ENCODE results near the gene ADH4.
A peak's percentile ranks its signal among the peaks of the same experiment; 100 is the strongest.
"Not testable (repeated sequence)": the region's sequence is repeated elsewhere in the genome, so short reads cannot be mapped to it uniquely, and the experiment has no call there.

ADH4 gene

DNA sequence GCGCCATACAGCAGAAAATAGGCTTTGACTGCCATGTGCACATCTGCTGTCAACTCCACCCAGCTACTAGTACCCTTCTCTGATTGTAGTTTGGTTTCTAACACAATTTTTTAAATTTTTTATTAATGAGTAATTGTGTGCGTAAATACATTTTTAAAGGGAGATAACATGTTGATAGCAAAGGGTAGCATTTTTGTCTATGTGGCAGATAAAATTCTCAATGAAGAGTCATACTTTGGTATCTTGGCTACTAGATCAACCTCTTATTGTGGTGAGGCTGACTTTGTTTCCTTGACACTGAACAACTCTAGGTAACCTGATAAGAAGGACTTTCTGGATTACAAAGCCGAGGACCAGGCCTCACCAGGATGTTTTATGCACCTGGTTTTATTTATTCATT lies 9.5 kb downstream of the ADH4 start:
- no peak for DNase-seq (ENCODE audit: low read depth in 2 of 2)

DNA sequence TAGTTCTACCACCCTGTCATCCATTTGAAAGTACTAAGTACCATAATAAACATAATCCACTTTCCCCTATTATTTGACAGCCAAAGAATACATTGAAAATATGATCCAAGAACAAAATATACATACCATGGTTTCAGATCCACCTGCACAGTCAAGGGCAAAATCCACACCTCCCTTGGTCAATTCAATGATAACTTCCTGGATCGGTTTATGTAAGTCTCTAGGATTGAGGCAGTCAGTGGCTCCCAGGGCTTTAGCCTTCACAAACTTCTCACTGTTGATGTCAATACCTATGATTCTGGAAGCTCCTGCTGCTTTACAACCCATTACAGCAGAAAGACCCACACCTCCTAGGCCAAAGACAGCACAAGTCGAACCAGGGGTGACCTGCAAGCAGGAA lies 12.7 kb downstream of the ADH4 start:
- DNase-seq (ENCODE audit: low read depth in 2 of 2), result no peak

DNA sequence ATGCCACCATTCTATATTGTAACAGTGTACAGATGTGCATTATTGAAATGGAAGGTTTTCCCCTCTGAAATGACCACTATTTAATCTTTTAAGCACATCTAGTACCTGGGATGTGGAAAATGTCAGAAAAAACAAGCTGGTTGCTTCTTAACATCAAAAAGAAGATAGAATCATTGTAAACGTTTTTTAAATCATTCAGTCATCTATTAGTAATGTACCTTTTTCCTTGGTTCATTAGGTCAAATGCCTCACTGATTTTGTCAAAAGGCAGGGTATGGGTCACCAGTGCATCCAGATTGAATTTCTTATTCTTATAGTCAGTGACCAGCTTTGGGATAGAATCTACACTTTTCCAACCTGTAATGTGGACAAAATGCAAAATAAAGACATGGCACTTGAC lies 17.7 kb downstream of the ADH4 start:
- no peak for DNase-seq (ENCODE audit: low read depth in 2 of 2)

DNA sequence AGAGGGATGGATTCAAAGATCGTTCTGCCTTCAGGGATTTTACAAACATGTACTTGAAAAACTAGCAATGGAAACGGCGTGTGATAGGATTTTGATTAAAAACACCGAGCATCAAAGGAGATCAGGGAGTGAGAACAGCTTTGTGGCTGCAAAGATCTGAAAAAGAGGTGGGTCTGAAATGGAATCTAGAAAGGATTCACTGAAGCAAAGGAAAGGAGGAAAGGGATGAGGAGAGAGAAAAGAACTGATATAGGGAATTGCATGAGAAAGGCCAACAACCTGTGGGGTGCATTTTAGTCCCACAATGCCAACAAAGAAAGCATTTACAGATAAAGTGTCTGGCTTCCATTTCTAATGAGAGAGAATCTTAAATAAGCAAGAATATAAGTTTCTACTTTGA lies 23.1 kb downstream of the ADH4 start:
- no peak for DNase-seq (ENCODE audit: low read depth in 2 of 2)

DNA sequence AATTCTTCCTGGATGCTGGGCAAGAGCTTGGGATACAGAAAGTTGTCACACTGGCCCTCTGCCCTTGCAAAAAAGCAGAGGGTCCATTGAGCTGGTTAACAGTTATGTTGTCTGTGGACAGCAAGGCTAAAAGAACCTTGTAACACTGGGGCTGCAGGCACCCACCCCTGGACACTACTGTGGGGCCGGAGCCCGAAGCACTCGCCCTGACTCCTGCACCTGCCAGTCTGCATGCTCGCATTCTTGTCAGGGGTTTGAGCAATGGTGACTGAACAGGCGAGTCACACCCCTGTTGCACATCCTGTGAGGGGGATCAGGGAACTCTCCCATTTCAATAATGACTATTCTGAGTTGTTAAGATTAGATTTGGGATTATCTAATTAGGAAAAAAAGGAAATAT lies 23.6 kb downstream of the ADH4 start:
- no peak for DNase-seq (ENCODE audit: low read depth in 2 of 2)

DNA sequence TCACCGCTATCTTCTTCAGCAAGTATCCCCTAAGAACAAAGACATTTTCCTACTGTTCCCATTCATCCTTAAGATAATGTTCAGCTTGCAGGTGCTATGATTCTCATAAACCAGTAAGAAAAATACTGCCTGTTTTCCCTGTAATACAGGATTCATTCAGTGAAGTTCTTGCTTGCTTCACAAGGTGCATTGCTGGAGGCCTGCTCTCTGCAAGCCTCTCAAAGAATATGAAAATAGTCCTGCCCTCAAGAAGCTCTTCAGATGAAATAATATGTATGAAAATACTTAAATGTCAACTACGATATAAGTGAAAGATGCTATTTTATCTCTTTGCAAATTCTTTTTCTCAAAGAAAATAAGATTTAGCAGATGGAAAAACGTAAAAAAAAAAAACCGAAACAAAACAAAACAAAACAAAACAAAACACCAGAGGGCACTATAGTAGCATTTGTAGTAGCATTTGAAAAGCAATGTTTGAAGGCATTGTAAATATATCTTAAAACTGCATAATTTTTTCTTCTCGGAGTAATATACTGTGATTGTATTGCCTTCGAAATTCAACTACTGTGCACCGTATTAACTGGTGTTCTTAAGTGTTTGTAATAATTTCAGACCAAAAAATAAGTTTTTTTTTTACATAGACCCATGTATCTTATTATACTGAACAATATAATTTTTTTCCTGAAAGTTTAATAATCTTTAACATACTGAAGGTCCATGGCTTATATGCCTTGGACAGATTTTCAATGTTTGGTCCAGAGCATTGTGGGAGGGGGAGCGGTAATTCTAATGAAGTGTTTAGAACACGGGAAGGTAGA lies 26.0 kb downstream of the ADH4 start:
- no peak for DNase-seq (ENCODE audit: low read depth in 2 of 2)

DNA sequence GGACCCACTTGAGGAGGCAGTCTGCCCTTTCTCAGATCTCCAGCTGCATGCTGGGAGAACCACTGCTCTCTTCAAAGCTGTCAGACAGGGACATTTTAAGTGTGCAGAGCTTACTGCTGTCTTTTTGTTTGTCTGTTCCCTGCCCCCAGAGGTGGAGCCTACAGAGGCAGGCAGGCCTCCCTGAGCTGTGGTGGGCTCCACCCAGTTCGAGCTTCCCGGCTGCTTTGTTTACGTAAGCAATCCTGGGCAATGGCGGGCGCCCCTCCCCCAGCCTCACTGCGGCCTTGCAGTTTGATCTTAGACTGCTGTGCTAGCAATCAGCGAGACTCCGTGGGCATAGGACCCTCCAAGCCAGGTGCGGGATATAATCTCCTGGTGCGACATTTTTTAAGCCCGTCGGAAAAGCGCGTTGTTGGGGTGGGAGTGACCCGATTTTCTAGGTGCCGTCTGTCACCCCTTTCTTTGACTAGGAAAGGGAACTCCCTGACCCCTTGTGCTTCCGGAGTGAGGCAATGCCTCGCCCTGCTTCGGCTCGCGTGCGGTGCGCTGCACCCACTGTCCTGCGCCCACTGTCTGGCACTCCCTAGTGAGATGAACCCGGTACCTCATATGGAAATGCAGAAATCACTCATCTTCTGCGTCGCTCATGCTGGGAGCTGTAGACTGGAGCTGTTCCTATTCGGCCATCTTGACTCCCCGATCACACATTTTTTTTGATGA lies 26.8 kb downstream of the ADH4 start:
- DNase-seq (ENCODE audit: low read depth in 2 of 2), result not testable (repeated sequence)

DNA sequence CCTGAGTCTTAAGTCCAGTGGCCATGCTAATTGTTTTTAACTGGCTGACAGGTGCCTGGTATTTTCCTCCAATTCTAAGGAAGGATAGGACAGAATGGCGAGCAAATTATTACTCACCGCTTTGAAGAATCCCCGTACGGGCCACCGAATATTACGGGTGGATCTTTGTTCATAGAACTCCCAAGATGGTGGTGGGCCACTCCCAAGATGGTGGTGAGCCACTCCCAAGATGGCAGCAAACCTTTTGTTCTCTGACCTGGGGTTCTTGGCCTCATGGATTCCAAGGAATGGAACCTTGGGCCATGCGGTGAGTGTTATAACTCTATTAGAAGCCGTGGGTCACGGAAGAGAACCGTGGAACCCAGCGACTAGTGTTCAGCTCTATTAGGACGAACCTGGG lies 34.8 kb downstream of the ADH4 start:
- DNase-seq (ENCODE audit: low read depth in 2 of 2), result not testable (repeated sequence)

DNA sequence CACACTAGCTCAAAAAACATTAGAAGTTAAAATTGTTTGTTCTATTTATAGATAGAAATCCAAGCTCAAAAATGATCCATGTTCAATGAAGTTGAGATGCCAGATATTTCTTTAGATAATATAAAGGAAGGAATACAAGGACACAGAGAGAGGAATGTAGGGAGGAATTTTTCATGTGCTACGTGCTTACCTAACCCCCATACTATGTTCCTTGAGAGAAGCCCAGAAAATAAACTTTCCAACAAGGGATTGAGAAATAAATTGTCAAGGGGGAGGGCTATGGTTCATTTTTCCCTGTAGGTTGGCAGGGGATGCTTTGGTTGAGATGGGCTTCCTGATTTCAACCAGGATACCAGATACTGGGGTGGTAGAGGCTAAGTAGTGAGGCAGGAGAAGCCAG lies 39.9 kb downstream of the ADH4 start:
- DNase-seq (ENCODE audit: low read depth in 2 of 2), result no peak

DNA sequence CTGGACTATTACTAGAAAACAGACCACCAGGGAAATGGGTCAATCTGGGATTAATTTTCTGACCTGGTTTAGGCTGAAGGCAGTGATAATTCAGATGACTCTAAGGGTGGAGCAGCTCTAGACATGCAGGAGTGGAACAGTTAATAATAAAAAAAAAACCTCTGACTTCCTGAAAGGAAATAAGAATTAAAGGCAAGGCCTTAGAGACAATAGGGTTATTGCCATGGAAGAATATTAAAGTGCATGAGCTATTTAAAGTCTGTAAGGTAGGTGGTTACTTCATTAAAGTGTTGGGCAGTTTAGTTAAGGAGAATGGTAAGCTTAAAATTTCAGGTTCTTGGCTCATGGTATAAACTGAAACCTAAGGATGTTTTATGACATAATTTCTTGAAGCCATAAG lies 40.9 kb downstream of the ADH4 start:
- DNase-seq (ENCODE audit: low read depth in 2 of 2), result no peak

DNA sequence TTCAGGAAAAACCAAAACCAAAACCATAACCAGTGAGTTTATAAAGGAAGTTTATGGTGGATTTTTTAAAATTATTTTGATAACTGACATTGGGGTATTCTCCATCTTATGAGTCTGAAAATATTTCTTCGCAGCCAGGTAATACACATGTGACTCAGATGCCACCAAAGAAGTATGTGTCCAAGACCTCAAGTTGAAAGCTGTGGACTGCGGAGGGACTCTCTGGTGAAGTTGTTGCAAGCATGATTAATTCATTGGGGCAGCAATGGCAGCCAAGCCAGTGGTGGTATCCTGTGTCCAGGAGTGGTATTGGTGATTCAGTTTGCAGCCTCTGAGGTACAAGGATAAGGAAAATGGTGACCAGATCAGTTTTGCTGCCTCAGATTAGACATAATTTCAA lies 41.5 kb downstream of the ADH4 start:
- DNase-seq (ENCODE audit: low read depth in 2 of 2), result no peak

DNA sequence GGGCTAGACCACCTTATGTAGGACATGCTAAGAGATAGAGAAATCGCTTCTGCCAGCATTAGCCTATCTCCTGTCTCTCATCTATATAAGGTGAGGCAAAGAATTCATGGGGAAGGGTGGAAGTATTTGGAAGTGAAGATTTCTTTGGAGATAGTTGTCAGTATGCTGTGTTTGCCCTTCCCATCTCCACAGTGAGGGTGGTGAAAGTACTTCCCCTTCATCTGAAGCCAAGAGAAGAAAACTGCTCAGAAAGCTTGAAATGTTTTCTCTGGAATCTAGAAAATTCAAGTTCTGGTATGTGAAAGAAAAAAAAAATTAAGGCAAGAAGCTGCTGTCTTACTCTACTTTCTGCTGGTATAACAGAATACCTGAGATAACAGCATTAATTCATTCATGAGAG lies 43.2 kb downstream of the ADH4 start:
- DNase-seq (ENCODE audit: low read depth in 2 of 2), result no peak

DNA sequence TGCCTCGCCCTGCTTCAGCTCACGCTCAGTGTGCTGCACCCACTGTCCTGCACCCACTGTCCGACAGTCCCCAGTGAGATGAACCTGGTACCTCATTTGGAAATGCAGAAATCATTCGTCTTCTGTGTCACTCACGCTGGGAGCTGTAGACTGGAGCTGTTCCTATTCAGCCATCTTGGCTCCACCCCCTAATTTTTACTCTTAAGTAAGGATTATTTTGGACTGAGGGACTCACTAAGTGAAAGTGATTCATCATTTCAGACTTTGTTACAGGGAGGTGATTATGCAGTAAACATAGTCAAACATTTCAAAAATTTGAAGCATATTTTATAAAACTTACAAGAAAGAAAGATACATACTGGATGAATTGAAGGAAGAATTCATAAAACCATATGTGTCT lies 44.3 kb downstream of the ADH4 start:
- not testable (repeated sequence) for DNase-seq (ENCODE audit: low read depth in 2 of 2)

DNA sequence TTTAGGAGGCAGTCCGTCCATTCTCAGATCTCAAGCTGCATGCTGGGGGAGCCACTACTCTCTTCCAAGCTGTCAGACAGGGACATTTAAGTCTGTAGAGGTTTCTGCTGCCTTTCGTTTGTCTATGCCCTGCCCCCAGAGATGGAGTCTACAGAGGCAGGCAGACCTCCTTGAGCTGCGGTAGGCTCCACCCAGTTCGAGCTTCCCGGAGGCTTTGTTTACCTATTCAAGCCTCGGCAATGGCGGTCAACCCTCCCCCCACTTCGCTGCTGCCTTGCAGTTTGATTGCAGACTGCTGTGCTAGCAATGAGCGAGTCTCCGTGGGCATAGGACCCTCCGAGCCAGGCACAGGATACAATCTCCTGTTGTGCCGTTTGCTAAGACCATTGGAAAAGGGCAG lies 44.8 kb downstream of the ADH4 start:
- DNase-seq (ENCODE audit: low read depth in 2 of 2), result no peak

DNA sequence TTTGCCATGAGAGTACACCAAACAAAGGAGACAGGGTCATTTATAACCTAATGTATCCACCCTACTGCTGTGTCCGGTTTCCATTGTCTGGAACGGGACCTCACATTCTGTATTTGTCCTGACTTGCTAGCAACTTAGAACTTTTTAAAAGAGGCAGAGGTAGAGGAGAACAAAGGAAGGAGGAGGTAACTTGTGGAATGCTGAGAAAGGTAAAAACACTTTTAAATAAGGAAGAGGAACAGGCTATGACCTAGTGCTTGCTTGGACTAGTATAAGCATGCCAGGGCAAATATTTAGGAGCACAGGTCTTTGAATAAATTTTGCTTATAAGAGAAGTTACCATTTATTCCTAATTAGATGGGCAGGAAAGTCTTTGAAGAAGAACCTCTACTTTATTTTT lies 52.3 kb downstream of the ADH4 start:
- DNase-seq (ENCODE audit: low read depth in 2 of 2), result not testable (repeated sequence)

DNA sequence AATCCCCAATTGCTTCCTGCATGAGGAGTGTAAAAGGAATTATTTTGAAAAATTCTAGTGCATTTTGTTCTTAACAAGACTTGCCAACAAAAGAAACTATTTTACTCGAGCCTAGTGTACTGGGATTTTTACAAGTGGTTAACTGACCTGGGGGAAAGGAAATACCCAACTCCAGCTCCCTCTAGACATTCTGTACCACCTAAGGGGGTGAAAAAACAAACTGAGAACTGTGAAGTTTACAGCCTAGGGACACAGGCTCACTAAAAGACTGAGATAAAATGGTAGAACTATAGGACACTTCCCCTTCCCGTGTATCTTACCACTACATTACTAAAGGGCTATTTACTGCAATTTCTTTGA lies 52.9 kb downstream of the ADH4 start:
- DNase-seq (ENCODE audit: low read depth in 2 of 2), result no peak

DNA sequence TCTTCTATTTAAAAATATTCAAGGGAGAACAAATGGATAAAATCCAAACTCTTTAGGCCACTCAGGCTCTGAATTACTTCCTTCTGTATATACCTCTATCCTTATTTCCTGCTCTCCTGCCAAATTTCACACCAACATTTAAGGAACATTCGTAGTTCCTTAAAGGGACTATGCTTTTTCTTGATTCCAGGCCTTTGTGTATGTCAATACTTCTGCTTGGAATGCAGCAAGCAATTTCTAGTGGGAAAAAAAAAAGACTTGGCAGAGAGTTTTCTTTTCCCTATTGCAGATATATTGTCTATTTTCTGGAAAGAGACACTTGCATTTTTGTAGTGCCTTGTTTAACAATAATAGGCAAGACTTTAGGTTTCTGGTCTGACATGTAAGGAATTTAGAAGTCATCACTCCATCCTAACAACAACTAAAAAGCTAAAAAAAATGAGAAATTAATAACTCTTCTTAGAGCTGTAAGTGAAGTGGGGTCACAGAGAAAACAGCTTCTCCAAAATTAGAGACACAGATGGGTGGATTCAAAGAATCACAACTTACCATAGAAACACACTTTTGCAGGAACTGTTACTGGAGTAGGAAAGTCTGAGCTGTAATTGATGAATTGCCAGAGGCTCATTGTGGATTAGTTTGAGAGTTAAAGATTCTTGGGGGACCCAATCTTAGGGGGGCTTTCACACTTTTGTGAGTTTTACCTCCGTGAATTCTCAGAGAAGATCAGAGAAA lies 53.4 kb downstream of the ADH4 start:
- no peak for DNase-seq (ENCODE audit: low read depth in 2 of 2)

DNA sequence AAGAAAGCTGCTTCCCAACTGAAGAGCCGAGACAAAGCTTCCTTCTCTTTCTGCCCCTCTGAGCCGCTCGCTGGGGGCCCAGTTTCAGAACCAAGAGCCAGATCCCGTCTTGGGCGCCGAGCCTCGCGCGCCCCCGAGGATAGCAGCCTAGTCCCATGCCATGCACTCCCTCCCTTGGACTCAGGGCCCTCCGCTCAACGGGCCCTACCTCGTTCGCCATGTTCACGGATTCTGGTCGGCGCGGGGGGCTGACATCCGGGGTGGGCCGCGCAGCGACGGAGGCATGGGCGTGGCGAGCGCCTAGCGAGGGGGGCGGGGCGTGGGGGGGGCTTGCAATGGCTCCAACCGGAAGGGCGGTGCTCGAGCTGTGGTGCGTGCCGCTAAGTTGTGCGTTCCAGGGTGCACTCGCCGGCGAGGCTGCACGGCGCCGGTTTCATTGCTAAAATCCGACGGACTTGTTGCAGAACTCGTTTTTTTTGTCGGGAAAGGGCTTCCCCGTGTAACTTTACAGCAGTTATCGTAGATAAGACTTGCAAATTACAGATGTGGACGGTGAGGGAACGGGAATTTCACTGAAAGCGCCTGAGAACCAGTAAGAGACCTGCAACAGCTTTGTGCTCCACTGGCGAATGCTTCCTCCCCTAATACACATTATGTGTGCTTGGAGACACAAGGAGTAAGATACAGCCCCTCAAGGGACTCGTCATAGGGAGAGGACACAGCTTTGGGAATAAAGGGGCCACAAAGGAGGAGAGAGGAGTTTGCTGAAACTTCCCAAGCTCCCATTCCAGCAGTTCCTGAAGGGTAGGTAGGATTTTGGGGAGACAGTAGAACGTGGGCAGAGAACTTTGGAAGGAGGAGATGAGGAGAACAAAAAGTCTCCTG lies 55.4 kb downstream of the ADH4 start, which contains the start of gene ADH5:
Gene ADH5, minus strand, starts transcription at position 308 of the 885 bp plus-strand sequence. Its CDS starts 88 bp downstream, at position 220.
- DNase-seq (ENCODE audit: low read depth in 2 of 2), result peak; percentile 87 to 88

DNA sequence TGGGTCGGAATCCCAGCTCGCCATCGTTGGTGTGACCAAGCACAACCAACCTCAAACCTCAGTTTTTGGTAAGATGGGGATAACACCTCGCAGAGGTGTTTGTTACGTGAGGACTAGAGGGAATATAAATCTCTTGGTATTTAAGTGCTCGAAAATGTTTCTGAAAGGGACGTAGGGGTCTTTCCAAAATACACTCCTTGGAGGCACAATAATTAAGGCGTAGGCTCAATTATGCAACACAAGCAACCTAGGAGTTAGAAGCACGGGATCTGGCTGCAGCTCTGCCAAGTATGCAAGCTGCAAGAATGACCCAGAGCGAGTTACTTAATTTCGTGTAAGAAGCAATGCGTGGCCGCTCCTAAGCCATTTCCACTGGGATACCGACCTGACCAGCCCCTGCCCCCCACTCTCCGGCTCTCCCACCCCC lies 56.1 kb downstream of the ADH4 start:
- DNase-seq (ENCODE audit: low read depth in 2 of 2), result no peak

DNA sequence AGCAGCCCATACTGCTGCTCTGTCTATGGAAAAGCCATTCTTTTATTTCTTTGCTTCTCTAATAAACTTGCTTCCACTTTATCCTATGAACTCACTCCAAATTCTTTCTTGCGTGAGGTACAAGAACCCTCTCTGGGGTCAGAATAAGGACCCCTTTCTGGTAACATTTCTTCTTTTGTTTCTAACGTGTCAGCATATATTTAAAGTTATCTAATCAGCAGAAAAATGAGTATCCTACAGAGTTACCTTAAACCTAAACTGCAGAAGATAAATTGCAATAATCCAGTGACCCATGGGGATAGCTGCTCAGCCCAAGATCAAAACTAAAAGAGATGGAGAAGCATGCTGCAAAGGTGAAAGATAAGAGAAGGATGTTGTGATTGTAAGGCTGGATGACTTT lies 59.5 kb downstream of the ADH4 start:
- DNase-seq (ENCODE audit: low read depth in 2 of 2), result no peak

DNA sequence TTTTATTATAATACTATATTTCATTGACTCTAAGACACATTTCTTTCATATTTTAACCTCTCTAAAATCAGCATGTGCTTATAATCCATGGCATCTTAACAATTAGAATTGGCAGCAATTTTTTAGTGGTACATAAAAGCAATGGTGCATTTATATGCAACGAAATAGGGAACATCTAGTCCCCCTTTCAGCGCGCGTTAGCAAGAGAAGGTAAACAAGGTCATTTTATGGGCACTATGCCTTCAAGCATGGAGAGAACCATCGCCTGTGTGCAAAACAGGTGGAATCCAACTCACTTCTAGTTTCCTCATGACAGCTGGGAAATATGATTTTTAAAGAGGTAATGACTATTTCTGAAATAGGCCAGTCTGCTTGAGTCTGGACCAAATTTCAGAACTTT lies 61.9 kb downstream of the ADH4 start:
- DNase-seq (ENCODE audit: low read depth in 2 of 2), result no peak

DNA sequence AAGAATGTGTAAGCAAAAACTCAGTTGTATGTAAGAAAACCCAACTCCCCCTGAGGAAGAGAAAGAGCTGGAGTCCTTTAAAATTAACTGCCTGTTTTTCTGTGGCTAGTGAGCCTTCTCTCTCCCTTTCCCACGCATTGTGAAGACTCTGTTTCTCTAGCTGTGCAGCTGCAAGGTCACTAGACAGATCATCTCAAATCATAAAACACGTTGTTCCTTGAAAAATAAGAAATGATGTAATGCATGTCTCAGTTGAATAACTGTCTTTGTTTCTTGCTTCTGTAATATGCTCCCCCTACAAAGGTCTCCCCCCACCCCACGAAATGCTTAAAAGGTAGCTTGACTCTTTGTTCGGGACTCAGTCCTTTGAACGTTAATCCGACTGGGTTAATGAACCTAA lies 63.2 kb downstream of the ADH4 start:
- not testable (repeated sequence) for DNase-seq (ENCODE audit: low read depth in 2 of 2)

All from stimulated activated CD8-positive, alpha-beta memory T cell treated with anti-CD3 and anti-CD28 coated beads, Interleukin-2, amount 100 ng/mL, for 48 hours (primary cell).